Esophagus squamous epithelium (tissue), 5 donors: ENCODE measurements around the gene PTPRN2. TPM values are rescaled to one million over a fixed set of nuclear protein-coding genes. Genes with fewer than 3 reads are reported as not detected.

Source experiments
- DNase-seq: peaks from one replicate; lab custom pipeline; 2025; lab: John Stamatoyannopoulos, UW
- H3K27ac ChIP-seq, 4 donors: fragments of 200-600 bp; sonication (generic); one replicate each; pipeline ENCODE4 v1.5.1; 2016 to 2019; ENCODE audit warnings: mild to moderate bottlenecking in 1 of 4
- H3K27me3 ChIP-seq, 4 donors: fragments of 200-600 bp; sonication (generic); 1 replicate in 3 of 4; 2 replicates in 1 of 4; pipeline versions ENCODE4 v1.5.1 to v1.6.0; 2017 to 2021; ENCODE audit warnings: antibody characterized with exemption in 1 of 4
- H3K36me3 ChIP-seq, 3 donors: fragments of 200-600 bp; sonication (generic); one replicate each; pipeline ENCODE4 v1.5.1; 2016 to 2019
- H3K4me1 ChIP-seq, 3 donors: fragments of 200-600 bp; sonication (generic); one replicate each; pipeline ENCODE4 v1.5.1; 2017 to 2019
- H3K4me3 ChIP-seq, 4 donors: fragments of 200-600 bp; sonication (generic); 1 replicate in 3 of 4; 2 replicates in 1 of 4; pipeline ENCODE4 v1.5.1; 2016 to 2019; ENCODE audit warnings: mild to moderate bottlenecking in 2 of 4, moderate library complexity in 1 of 4
- H3K9me3 ChIP-seq, 3 donors: fragments of 200-600 bp; sonication (generic); one replicate each; pipeline ENCODE4 v1.5.1; 2016 to 2019
- CTCF ChIP-seq, 6 experiments: fragments of 450-650 bp in 4 of 6; fragments of 200-600 bp in 2 of 6; sonication (generic) in 2 of 6; IDR thresholded peaks; one replicate each; pipeline ENCODE4 v1.5.1; 2016 to 2019; ENCODE audit warnings: antibody characterized with exemption in 6 of 6, mild to moderate bottlenecking in 4 of 6, moderate library complexity in 4 of 6
- POLR2A ChIP-seq, 4 donors: fragments of 450-650 bp; IDR thresholded peaks; one replicate each; pipeline ENCODE4 v1.6.1; 2017; ENCODE audit warnings: antibody characterized with exemption in 4 of 4, mild to moderate bottlenecking in 4 of 4, moderate library complexity in 3 of 4
- WGBS, 2 donors: methylation state at CpG; one replicate each; pipeline ENCODE4 v1.1.5; 2018; 5-methylcytosine and 5-hydroxymethylcytosine counted together
- intact Hi-C: fragments of 100-400 bp; cut with DNase I; formaldehyde crosslinking; loops from one replicate; pipeline ENCODE4 v1.15.0; 2022
- total RNA-seq, 4 donors: library from RNA; depleted of rRNA; stranded (reverse); fragments of >200 nt; gene quantifications; one replicate each; pipeline ENCODE4 v1.1.0, GENCODE V29; 2016
- donor health status: DM: yes; HTN: yes; CAD: no.

Gene PTPRN2
- total RNA-seq, 4 donors from 2014 or later: 0.38 to 2.7 (median 1.0) TPM

GRCh38 chr7:157682946-157683746, 904.5 kb downstream of the PTPRN2 start:
- no peak for DNase-seq
- Histone ChIP-seq H3K9me3 (no peaks in the 10 kb centered on the region), H3K4me3 (no peak overlapping the region), H3K4me1 (peaks cover 0 to 19% (median 7%) of the 10 kb centered on the region in 3 donors), H3K36me3 (no peaks in the 10 kb centered on the region), H3K27ac (no peak overlapping the region), H3K27me3 (peaks cover 18 to 97% (median 33%) of the 10 kb centered on the region in 4 donors)
- 56 to 63% methylated on average over 16 to 19 of the region's 21 CpGs for WGBS, 2 donors
- intact Hi-C loops: no loop called here
- TF ChIP-seq CTCF (IDR thresholded peaks at IDR 0.05): no peak
- no peak for TF ChIP-seq POLR2A (IDR thresholded peaks at IDR 0.05)

GRCh38 chr7:157682064-157682945, 905.3 kb downstream of the PTPRN2 start:
- no peak overlapping the region for H3K4me3 ChIP-seq
- intact Hi-C loops: no loop called here
- no peak overlapping the region for H3K27ac ChIP-seq
- H3K4me1 ChIP-seq: peaks cover 0 to 19% (median 7%) of the 10 kb centered on the region in 3 donors
- WGBS, 2 donors: 73 to 76% methylated on average over 16 to 27 of the region's 28 CpGs
- no peaks in the 10 kb centered on the region for H3K36me3 ChIP-seq
- no peak for DNase-seq
- no peak for TF ChIP-seq POLR2A (IDR thresholded peaks at IDR 0.05)
- TF ChIP-seq CTCF (IDR thresholded peaks at IDR 0.05): no peak
- H3K9me3 ChIP-seq: no peaks in the 10 kb centered on the region
- peaks cover 14 to 95% (median 31%) of the 10 kb centered on the region in 4 donors for H3K27me3 ChIP-seq

- no peak for TF ChIP-seq CTCF (IDR thresholded peaks at IDR 0.05)
- TF ChIP-seq POLR2A (IDR thresholded peaks at IDR 0.05): no peak
- intact Hi-C loops: no loop called here
- DNase-seq: no peak
- H3K4me3 ChIP-seq: no peak overlapping the region
- no peak overlapping the region for H3K27ac ChIP-seq
- peaks cover 9 to 95% (median 14%) of the 10 kb centered on the region in 4 donors for H3K27me3 ChIP-seq
- H3K36me3 ChIP-seq: no peaks in the 10 kb centered on the region
- WGBS, 2 donors: 62 to 63% methylated on average over 5 to 6 of the region's 9 CpGs
- H3K4me1 ChIP-seq: peaks cover 0 to 10% (median 3%) of the 10 kb centered on the region in 3 donors
- no peaks in the 10 kb centered on the region for H3K9me3 ChIP-seq
These were observed 908.0 kb downstream of the PTPRN2 start for GRCh38 chr7:157679607-157680006.

GRCh38 chr7:157678501-157678900, 909.1 kb downstream of the PTPRN2 start:
- 59 to 64% methylated on average over 8 to 9 of the region's 9 CpGs for WGBS, 2 donors
- no peak overlapping the region for H3K27ac ChIP-seq
- intact Hi-C loops: no loop called here
- no peak for DNase-seq
- no peaks in the 10 kb centered on the region for H3K4me1 ChIP-seq
- H3K27me3 ChIP-seq: peaks cover 3 to 91% (median 4%) of the 10 kb centered on the region in 4 donors
- no peaks in the 10 kb centered on the region for H3K36me3 ChIP-seq
- no peaks in the 10 kb centered on the region for H3K9me3 ChIP-seq
- no peak for TF ChIP-seq POLR2A (IDR thresholded peaks at IDR 0.05)
- no peak for TF ChIP-seq CTCF (IDR thresholded peaks at IDR 0.05)
- no peak overlapping the region for H3K4me3 ChIP-seq
